HUES64 (cell line): ENCODE results near the gene TENM4.
"Not testable (repeated sequence)": the region's sequence is repeated elsewhere in the genome, so short reads cannot be mapped to it uniquely, and the experiment has no call there.

Source experiments
- H3K27ac ChIP-seq: 2 replicates; pipeline ENCODE4 v1.7.0; 2013; ENCODE audit warnings: low read depth, low read length, inconsistent platforms
- H3K27me3 ChIP-seq: 2 replicates; pipeline ENCODE4 v1.6.1; 2013; ENCODE audit warnings: mild to moderate bottlenecking, low read length; ENCODE audit not compliant: insufficient read depth
- H3K36me3 ChIP-seq: 2 replicates; pipeline ENCODE4 v1.6.1; 2013; ENCODE audit warnings: mild to moderate bottlenecking, low read length; ENCODE audit not compliant: insufficient read depth
- H3K4me1 ChIP-seq: 2 replicates; pipeline ENCODE4 v1.6.1; 2013; ENCODE audit warnings: mild to moderate bottlenecking, low read length, moderate library complexity; ENCODE audit not compliant: insufficient read depth
- H3K4me3 ChIP-seq: 2 replicates; pipeline ENCODE4 v1.5.1; 2013; ENCODE audit warnings: mild to moderate bottlenecking, low read length, moderate library complexity
- H3K9ac ChIP-seq: 2 replicates; pipeline ENCODE4 v1.6.1; 2013; ENCODE audit warnings: mild to moderate bottlenecking, low read depth, low read length
- H3K9me3 ChIP-seq: 2 replicates; pipeline ENCODE4 v1.6.1; 2013; ENCODE audit warnings: low read depth, low read length; ENCODE audit not compliant: insufficient read depth
- WGBS: fragments of 150-250, 120-280 bp; methylation state at CpG from one replicate; pipeline ENCODE4 v1.1.7; 2013; ENCODE audit warnings: missing lambda C conversion rate; 5-methylcytosine and 5-hydroxymethylcytosine counted together

The TENM4 gene

DNA sequence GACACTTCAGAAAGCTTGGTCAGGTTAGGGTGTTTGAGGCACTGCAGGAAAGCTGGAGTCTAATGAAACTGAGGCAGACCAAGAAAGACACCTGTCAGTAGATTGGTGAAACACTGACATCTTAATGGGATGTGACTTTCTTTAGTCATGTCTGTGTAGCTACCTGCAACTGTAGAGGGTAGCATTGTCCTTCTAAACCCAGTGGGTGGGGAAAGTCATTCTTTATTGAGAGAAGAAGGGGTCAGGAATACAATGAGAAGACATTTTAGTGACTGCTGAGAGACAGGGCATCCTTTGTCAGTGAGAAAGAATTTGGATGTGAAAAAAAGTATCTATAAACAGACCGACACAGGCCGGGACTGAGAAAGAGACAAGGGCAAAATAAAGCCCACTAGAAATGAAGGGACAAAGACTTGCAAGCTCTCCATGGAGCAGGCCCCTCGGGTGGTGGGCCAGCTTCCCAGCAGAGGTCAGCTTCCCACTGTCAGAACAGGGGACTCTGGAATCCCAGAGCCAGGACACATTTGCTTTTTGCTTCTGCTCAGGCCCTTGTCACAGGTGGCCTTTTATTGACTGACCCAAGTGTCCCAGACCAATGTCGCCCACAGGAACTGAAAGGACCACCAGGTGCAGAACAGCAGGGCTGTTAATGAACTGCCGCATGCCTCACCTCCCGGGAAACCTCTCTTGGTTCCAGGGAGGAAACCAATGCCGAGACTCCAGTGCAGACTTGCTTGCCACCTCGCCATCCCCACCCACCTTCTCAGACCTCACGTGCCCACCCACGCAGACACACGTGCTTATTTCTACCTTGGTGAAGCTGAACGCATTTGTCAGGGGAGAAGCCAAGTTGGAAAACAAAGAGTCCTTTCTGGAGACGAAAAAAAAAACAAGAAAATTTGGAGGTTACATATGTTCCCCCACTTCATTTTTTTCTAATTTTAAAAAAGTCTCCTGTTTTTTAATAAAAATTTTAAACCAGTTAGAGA is 212.8 kb downstream of the TENM4 start:
- Histone ChIP-seq H3K27ac (0 out of 2 replicates have a peak overlapping the region, but pooled peaks have one; percentile 5), H3K9me3 (no peaks in the 10 kb centered on the region), H3K4me3 (no peak overlapping the region), H3K36me3 (no peaks in the 10 kb centered on the region), H3K9ac (no peak overlapping the region), H3K27me3 (no peaks in the 10 kb centered on the region), H3K4me1 (peaks cover 11% of the 10 kb centered on the region)
- 70% methylated on average over 13 of the region's 13 CpGs for WGBS

DNA sequence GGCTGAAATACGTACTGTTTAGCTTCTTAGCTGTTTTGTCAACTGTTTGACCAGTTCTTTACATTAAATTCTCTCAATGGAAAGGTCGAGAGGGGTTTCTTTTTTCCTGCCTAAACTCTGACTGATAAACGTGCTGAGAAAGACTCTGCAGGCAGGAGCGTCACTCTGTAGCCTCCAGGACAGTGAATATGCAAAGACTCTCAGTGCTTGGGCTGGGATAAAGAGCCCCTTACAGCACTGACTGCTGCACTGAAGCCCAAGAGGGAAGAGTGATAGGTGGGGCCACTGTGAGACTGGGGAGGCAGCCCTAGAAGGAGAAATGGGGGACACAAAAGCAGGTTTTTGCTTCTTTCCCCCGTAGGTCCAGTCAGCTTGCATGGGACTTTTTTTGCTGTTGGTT is 213.5 kb downstream of the TENM4 start:
- H3K4me3 ChIP-seq = no peak overlapping the region
- no peak overlapping the region for H3K9ac ChIP-seq
- H3K9me3 ChIP-seq = no peaks in the 10 kb centered on the region
- H3K36me3 ChIP-seq = no peaks in the 10 kb centered on the region
- WGBS = 38% methylated on average over 5 of the region's 5 CpGs
- H3K4me1 ChIP-seq = peaks cover 11% of the 10 kb centered on the region
- H3K27me3 ChIP-seq = no peaks in the 10 kb centered on the region
- H3K27ac ChIP-seq = no peak overlapping the region

DNA sequence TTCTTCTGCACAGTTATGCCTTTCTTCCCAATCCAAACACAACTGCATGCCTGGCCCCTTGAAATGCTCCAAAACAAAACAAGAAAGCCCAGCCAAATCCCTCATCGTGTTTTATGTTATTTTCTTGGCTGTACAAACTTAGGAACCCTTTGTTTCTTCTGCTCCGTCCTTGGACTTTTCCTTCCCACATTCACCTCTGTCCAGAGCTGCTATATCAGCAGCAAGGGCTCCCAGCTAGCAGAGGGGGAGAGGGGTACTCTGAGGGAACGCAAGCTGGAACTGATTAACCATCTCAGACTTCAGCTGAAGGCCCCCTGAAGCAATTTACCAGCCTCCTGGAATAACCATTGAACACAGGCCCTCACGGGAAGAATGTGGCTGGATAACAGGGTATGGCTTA is 214.7 kb downstream of the TENM4 start:
- Histone ChIP-seq H3K4me3 (no peak overlapping the region), H3K36me3 (no peaks in the 10 kb centered on the region), H3K9ac (no peak overlapping the region), H3K27ac (no peak overlapping the region), H3K4me1 (peaks cover 11% of the 10 kb centered on the region), H3K27me3 (no peaks in the 10 kb centered on the region), H3K9me3 (no peaks in the 10 kb centered on the region)
- 93% methylated on average over 4 of the region's 4 CpGs for WGBS

DNA sequence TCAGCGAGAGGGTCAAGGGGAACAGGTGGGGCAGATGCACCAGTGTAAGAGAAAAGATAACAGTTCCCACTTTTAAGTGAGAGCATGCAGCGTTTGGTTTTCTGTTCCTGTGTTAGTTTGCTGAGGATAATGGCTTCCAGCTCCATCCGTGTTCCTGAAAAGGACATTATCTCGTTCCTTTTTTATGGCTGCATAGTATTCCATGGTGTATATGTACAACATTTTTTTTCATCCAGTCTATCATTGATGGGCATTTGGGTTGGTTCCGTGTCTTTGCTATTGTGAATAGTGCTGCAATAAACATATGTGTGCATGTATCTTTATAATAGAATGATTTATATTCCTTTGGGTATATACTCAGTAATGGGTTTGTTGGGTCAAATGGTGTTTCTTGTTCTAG is 218.7 kb downstream of the TENM4 start:
- H3K9me3 ChIP-seq, H3K4me3 ChIP-seq, H3K36me3 ChIP-seq, H3K9ac ChIP-seq, H3K27me3 ChIP-seq, H3K4me1 ChIP-seq, H3K27ac ChIP-seq: not testable (repeated sequence)
- WGBS = 91% methylated on average over 4 of the region's 5 CpGs

DNA sequence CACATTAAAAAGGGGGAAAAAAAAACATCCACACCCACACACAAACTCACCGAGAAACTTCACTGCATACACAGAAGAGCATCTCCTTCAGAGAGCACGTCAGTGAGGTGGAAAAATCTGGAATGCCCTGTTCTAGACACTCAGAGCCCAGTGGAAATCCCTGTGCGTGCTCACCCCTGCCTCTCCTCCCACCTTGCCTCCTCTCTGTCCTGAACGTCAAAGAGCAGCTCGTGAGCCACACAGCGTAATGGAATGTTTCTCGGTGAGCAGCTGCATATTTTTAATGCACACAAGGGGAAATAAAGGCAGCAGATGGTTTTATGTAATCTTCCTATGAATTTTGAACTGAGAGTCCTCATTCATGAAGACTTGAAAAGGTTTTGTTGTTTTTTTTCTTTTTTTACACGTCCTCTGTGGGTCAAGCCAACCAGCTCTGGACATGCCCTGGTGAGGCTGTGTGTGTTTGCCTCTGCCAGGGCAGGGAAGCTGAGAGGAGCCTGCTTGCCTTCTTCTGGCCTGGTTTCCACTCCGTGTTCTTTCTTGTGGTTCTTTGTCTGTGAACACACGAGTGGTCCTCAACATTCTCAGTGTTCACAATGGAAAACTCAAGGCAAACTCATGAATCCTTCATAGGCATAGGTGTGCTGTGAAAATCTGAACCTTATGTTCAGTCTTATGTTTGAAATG is 219.2 kb downstream of the TENM4 start:
- Histone ChIP-seq H3K9ac (no peak overlapping the region), H3K4me3 (no peak overlapping the region), H3K27me3 (no peaks in the 10 kb centered on the region), H3K36me3 (no peaks in the 10 kb centered on the region), H3K4me1 (no peaks in the 10 kb centered on the region), H3K9me3 (no peaks in the 10 kb centered on the region), H3K27ac (no peak overlapping the region)
- WGBS = 95% methylated on average over 10 of the region's 10 CpGs

DNA sequence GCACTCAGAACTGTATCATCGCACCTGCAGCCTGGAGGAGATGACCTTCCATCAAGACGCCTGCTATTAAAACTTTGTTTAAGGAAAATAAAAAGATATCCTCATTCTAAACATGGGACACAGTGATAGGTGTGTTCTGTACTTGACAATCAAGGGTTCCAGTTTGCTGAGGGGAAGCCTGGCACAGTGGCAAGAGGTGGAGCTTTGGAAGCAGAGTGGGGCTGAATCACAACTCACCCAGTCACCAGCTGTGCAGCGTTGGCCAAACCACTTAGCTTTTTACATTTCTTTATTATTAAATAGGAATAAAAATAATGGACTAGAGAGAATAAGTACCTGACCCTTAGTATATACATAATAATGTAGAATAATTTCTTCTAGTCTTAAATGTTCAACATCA is 220.7 kb downstream of the TENM4 start:
- no peaks in the 10 kb centered on the region for H3K4me1 ChIP-seq
- H3K36me3 ChIP-seq = no peaks in the 10 kb centered on the region
- no peaks in the 10 kb centered on the region for H3K9me3 ChIP-seq
- WGBS = 86% methylated on average over 1 of the region's 3 CpGs
- H3K27ac ChIP-seq = no peak overlapping the region
- H3K9ac ChIP-seq = no peak overlapping the region
- H3K27me3 ChIP-seq = no peaks in the 10 kb centered on the region
- H3K4me3 ChIP-seq = no peak overlapping the region

DNA sequence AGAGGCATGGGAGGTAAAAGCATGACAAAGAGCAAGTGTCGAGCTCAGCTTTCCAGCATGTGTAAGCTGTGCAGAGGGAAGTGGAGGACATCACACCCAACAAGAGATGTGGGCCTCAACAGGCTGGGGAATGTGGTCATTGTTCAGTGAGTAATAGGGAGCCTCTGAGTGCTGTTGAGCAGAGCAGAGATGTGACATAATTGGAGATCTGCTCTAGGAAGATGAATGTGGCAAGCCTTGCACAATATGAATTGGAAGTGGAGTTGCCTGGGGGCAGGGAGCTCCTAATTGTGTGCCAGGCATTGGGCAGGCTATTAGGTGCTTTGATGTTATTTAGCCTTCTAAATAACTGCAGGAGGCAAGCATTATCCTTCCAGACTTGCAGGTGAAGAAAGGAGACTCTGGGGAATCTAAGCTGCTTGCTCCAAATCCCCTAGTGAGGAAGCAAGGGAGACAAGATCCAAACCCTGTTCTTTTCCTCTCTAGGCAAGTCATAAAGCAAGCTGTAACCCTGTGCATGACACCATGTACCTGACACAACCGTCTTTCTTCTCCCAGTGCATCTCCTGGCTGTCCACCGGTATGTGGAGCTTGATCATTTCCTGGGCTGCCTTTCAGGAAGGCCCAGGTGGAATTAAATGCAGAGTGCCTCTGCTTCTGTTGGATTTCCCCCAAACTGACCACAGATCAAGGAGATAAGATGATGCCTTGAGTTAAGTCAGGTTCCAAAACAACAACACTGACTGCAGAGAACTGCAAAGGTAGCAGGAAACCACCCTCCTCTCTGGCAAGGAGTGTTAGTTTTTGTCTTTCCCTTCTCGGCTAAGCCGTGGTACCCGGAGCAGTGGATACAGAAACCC is 221.4 kb downstream of the TENM4 start:
- H3K4me3 ChIP-seq = no peak overlapping the region
- H3K9ac ChIP-seq = no peak overlapping the region
- H3K36me3 ChIP-seq = no peaks in the 10 kb centered on the region
- 89% methylated on average over 6 of the region's 6 CpGs for WGBS
- no peaks in the 10 kb centered on the region for H3K9me3 ChIP-seq
- H3K27ac ChIP-seq = no peak overlapping the region
- no peaks in the 10 kb centered on the region for H3K27me3 ChIP-seq
- no peaks in the 10 kb centered on the region for H3K4me1 ChIP-seq

DNA sequence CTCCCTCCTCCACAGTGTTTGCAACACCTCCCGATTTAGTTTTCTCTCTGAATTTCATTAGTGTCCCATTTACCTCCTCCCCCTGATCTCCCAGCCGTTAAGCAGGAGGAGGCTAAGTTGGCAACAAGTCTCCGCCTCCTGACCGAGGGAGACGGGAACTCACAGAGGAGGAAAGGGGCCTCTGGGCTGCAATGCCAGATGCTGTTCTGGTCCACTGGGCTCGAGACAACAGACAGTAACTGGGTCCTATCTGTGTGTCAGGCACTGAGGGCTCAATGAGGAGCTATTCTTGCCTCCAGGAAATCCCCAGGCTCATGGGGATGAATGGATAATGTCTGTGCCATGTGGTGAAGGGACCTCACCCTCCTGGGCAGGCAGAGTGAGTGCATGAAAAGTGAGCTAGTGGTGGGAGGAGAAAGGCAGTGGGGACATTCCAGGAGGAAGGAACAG is 228.1 kb downstream of the TENM4 start:
- H3K4me1 ChIP-seq = peaks cover 7% of the 10 kb centered on the region; the same call in 1 of the 2 replicates
- no peak overlapping the region for H3K9ac ChIP-seq
- H3K9me3 ChIP-seq = no peaks in the 10 kb centered on the region
- no peaks in the 10 kb centered on the region for H3K36me3 ChIP-seq
- H3K27me3 ChIP-seq = no peaks in the 10 kb centered on the region
- no peak overlapping the region for H3K4me3 ChIP-seq
- WGBS = 33% methylated on average over 6 of the region's 6 CpGs
- H3K27ac ChIP-seq = no peak overlapping the region

DNA sequence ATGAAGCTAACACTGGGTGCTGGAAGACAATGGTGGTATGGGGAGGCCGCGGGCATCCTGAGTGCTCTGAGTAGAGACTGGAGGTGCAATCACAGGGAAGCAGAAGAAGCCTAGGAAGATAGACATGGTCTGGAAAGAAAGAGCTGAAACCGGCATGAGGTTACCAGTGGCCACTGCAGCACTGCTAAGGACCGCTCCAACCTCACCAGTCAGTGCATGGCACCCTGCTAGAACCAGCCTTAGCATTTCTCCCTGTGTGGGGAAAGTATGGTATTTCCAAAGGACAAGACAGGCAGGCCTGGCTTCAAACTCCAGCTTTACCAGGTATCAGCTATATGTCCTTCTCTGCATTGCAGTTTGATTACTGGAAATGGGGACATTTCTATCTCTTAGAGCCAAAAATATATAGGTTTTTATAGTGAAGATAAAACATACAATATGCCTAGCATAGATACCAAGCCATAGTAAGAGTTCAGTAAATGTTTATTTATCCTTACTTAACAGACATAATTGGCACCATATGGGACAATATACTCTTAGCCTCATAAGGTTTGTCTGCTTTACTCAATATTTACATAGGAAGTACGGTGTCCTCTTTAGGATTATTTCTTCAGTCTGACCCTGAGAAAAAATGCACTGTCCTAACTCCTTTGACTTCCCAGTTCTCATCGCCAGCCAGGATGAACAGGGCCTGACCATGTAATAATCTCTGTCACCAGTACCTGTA is 231.1 kb downstream of the TENM4 start:
- no peaks in the 10 kb centered on the region for H3K9me3 ChIP-seq
- peaks cover 7% of the 10 kb centered on the region; the same call in 1 of the 2 replicates for H3K4me1 ChIP-seq
- H3K9ac ChIP-seq = no peak overlapping the region
- H3K36me3 ChIP-seq = no peaks in the 10 kb centered on the region
- WGBS = 93% methylated on average over 6 of the region's 6 CpGs
- H3K4me3 ChIP-seq = no peak overlapping the region
- H3K27me3 ChIP-seq = no peaks in the 10 kb centered on the region
- H3K27ac ChIP-seq = no peak overlapping the region

DNA sequence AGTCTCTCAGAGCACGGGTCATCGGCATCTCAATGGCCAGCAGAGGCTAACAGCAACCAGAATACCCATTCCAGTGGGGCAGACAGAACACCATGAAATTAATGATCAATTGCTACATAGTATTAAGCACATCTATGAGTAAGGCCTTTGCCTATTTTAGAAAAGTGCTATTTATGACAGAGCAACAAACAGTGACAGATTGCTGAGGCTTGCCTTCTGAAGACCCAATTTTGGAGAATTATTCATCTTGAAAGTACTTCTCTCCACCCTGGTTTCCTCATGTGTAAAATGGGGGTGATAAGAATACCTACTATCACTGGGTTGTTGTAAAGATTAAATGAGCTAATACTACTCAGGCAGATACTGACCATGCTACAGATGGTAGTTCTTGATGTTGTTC is 232.7 kb downstream of the TENM4 start:
- Histone ChIP-seq H3K9ac (no peak overlapping the region), H3K27ac (no peak overlapping the region), H3K9me3 (no peaks in the 10 kb centered on the region), H3K36me3 (no peaks in the 10 kb centered on the region), H3K4me3 (no peak overlapping the region), H3K27me3 (no peaks in the 10 kb centered on the region), H3K4me1 (peaks cover 5% of the 10 kb centered on the region; the same call in 1 of the 2 replicates)
- 93% methylated on average over 2 of the region's 2 CpGs for WGBS
